ENCODE data around the gene COL4A1. TPM values are rescaled to one million over a fixed set of nuclear protein-coding genes. Genes with fewer than 3 reads are reported as not detected.

COL4A1 gene
- total RNA-seq, 1 donor from 2014 or later: 0.44 TPM

DNA sequence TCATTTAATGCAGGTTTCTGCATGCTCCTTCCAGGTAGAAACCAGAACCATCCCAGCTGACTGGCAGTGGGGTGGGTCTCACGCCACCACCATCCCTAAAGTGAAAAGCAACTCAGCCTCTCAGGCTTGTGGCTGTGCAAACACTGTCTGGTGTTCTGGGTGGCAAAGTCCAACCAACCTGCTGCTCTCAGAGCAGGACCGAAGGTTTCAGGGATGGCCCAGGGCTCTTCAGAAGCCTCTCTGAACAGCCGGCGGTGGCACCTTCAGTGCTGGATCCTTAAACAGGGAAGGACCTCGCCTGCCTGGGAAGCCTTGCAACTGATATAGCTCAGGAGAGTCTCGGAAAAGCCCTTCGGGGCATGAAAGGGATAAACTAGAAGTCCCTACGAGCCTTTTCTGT lies 100.8 kb downstream of the COL4A1 start:
- intact Hi-C loops (cut with micrococcal nuclease): no loop called here

DNA sequence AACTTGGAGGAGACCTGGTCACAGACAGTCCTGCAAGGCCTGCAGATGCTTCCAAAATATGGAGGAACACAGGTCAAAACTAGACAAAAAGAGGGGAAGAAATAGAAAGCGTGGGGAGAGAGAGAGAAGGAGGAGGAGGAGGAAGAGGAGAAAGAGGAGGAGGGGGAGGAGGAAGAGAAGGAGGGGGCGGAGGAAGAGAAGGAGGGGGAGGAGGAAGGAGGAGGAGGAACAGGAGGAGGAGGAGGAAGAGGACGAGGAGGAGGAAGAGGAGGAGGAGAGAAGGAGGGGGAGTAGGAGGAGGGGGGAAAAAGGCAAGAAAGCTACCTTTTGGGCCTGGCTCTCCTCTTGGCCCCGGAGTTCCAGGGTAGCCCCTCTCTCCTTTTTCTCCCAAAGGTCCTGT lies 105.8 kb downstream of the COL4A1 start:
- intact Hi-C loops (cut with micrococcal nuclease): no loop called here

DNA sequence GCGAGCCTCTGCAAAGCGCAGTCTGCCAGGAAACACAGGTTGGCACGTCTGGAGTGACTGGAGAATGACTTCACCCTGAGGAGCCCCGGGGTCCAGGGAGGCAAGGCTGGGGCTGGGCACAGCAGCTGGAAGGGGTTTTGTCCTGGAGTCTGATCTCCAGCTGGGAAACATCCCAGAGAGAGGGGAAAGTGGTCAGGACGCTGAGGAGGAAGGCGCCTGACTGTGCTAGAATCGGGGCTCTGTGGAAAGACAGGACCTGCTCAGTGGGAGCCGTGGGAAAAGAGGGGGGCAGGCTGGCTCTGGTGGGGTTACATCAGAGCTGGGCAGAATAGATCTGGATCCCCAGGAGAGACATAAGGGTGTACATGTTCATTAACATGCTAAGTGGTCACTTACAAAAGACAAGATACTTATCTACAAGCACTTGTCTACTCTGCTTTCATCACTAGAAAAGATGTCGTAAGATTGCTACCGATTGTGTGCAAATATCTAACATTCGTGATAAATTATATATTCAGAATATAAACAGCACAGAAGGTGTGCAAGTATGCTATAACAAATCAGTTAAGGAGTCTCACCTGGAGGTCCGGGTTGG lies 106.6 kb downstream of the COL4A1 start:
- intact Hi-C loops (cut with micrococcal nuclease): no loop called here

DNA sequence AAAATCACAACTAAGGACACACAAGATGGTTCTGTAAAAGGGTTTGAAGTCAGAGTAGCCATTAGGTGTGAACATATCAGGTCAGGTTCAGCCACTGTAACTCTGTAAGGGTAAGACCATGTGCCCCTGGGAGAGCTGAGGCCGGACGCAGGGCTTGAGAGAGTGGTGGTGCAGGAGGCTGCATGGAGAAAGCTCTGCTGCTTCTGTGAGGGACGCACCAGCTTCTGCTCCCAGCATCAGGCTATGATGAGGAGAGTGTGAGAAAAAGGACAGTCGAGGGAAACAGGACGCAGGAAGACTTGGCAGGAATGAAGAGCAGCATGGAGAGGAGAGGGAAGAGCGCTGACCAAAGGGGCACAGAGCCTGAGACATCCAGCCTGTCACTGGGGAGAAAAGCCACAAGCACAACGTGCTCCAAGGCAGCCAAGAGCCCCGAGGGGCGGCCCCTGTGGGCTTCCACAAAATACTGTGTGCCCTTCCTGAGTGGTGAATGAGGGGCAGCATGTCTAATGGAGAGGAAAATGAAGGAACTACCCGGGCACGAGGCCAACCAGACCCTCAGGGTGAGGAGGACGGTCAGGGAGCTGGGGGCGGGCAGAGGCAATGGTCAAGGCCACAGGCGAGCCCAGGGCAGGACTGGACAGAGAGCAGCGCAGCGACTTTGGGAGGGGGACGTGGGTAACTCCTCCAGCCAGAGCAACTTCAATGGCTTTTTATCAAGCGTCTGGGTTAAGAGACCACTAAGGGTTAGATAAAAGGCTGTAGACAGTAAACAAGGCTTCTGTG lies 107.7 kb downstream of the COL4A1 start:
- intact Hi-C loops (cut with micrococcal nuclease): no loop called here

DNA sequence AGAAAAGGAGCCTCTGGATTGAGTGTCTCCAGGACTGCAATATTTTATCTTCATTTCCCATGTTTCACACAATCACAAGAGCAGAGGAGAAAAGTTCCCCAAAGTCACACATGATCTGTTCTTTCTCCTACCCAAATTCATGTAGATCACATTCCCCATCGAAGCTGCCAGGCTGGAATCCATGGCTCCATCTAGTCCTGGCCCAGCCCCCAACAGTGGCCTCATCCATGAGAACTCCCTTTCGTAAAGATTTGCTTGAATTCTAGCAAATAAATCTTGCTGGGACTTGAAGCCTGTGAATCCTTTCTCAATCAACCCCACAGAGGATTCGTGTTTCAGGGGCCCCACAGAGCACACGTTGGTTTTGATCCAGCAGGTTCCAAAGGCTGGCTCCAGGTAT lies 109.5 kb downstream of the COL4A1 start:
- intact Hi-C loops (cut with micrococcal nuclease): no loop called here

DNA sequence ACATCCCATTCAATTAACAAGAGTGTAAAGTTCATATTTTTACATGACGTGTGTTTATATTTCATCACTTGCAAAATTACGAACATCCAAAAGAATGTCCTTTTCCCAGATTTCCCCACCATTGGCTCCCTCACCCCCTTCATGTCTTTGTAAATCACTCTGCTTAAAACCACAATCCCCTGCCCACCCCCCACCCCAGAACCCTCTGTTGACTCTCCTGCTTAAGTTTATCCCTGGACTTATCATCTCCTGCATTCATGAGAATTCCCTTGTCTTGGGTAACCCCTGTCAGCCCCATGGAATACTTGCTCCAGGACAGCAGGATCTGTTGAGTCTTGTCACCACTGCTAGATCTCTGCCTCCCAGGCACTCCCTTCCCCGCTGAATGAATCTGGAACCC lies 109.9 kb downstream of the COL4A1 start:
- intact Hi-C loops (cut with micrococcal nuclease): no loop called here

DNA sequence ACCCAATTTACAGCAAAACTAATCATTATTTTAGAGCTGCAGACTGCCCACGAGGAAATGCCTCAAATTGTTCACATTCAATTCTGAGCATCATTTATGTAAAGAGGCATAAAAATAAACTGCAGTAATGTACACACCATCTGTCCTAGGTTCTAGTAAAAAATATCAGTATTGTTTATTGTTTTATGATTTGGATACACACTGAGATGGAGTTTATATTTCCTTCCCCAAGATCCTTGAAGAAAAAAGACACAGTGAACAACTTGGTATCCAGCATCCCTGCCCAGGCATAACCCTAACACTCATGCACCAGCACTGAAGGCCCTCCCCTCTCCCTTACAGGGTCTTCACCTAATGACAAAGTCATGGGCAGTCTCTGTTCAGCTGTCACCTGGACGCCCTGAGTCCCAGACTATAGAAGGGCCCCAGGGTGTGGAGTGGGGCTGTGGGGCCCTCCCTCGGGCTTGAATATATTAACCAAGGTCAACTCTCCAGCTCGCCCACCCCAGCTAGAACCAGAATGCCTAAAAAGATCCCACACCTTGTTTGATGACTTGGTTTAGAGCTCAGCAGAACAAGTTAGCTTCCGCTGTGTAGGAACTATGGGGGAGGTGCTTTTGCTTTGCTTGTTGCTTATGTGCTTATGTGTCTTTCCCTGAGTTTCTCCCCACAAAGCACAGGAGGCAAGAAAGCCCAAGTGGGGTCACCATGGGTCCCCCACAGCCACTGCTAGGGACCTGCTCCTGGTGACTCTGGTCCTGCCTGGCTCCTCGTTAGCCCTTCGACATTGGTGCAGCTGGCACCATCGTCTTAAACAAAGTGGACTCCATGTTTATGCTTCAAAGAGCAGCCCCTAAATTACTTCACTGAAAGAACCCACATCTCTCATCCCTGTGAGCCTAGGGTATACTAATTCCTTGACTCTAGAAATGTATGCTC lies 111.1 kb downstream of the COL4A1 start:
- intact Hi-C loops (cut with micrococcal nuclease): no loop called here

DNA sequence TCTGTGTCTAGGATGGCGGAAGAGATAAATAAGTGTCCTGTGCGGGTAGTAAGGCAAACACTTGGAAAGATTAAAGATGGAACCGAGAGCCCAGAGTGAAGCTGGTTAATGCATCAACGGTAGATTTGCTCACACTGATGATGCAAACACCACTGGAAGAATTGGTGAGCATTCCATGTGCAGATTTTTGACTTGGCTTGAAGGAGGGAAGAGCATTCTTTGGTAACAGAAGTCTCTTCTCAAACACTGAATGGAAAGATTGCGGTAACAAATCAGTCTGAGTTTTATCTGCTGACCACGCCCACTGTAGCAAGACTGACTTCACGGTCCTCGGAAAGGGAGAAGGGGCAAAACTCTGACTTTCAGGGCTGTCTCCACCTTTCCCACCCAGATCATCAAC lies 112.5 kb downstream of the COL4A1 start:
- intact Hi-C loops (cut with micrococcal nuclease): no loop called here

DNA sequence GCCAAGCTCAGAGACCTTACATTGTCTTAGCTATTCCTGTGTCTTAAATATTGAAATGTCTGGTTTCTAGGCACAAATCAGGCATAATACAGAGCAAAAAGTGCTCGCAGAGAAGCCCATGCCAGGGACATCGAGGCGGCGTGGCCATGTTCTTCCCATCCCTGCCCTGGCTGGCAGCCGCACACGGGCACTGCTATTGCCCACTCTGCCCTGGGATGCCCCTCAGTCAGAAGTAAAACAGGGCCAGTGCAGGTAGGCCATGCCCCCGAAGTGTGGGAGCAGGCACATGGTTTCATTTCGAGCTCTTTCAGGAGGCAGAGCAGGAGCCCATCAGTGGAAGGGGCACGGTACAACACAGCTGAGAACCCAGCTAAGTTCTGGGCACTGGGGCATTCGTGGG lies 113.5 kb downstream of the COL4A1 start:
- intact Hi-C loops (cut with micrococcal nuclease): no loop called here

DNA sequence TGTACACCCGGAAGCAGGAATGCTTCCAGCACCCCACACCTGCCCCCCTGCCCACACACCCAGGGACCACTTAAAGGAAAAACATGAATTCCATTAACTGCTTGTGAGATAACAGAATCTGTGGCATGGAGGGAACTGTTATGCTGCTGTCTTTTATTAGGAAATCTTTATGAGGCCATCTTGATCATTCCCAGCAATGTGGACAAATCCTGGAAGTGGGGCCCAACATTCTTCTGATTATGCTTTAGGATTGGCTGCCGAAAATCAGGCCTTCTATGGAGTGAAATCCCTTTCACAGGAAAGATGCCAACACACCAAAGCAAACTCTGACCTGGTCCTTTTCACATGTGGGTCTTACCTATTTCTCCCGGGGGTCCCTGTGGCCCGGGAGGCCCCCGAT lies 114.5 kb downstream of the COL4A1 start:
- intact Hi-C loops (cut with micrococcal nuclease): no loop called here

DNA sequence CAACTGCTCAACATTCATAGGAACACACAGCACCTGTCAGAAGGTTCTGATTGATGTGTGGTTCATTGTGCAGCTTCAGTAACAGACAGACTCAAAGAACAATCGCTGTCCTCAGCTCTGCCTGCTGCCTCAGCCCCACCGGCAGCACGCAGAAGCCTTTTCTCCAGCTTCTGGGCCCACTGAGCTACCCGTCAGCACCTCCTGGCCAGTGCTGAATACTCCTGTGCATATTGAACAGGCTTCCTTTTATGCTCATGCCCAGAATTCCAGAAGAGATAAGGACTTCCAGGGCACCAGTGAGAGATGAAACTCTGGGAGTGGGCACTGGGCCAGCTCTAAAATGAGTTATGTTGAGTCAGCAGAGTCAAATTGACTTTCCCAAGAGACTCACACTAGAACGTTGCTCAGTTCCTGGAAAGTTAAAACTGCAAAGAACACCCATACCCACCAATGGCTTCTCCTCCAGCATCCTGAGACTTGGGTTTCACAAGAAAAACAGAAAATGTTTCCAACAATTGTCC lies 119.3 kb downstream of the COL4A1 start:
- intact Hi-C loops (cut with micrococcal nuclease): no loop called here

DNA sequence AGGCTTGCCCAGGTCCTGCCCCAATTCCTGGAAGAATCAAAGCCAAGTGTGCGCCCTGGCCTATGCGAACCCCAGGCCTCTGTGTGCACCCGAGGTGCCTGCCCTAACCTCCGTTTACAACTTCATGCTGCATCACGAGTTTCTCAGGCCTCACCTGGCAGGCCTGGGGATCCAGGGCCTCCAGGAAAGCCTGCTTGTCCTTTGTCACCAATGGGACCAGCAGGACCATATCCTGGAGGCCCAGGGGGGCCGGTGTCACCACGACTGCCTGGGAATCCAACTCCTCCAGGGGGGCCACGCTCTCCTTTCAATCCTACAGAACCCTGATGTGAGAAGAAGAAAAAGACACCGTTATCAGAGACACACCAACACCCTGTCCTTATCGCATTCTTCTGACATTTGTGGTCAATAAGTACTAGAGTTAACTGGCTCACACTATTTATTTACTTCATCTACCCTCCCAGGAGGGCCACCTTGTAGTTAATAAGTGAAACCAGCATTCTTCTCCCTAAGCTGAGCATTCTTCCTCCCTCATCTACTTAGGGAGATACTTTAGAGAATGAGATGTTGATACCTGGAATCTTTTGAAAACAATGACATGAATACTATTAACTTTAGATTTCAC lies 120.6 kb downstream of the COL4A1 start:
- intact Hi-C loops (cut with micrococcal nuclease): no loop called here

DNA sequence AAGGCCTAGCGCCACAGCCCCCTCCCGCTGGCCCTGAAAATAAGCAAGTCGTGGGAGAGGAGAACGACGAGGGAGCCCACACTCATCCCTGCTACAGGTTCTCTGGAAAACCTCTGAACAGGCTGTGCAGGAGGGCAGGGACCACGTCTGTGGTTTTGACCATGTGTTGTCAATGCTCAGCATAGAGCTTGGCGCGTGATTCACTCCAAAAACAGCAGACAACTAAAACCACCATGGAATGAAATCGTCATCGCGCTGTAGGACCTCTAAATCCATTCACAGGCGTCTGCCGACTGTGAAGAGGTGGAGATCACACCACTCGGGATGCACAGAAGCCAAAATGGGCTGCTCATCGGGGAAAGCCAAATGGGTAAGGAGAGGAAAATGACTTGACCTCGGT lies 121.3 kb downstream of the COL4A1 start:
- intact Hi-C loops (cut with micrococcal nuclease): no loop called here

DNA sequence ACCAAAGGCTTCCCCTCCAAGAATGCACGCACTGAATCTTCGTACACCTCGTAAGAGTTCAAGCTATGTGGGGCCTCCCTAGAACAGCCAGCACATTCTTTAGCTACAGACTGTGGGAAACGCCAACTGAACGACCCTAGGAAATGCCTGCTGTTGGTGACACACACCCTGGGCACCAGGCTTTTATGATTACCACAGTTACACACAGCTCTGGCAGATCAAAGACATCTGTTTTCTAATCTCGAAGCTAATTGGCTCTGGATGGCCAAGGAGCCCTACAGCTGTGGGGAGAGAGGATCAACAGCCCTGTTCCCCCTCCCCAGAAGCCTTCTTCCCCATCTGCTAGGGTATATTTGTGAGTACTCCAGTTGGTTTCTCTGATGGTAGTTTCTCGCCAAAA lies 123.0 kb downstream of the COL4A1 start:
- intact Hi-C loops (cut with micrococcal nuclease): no loop called here

DNA sequence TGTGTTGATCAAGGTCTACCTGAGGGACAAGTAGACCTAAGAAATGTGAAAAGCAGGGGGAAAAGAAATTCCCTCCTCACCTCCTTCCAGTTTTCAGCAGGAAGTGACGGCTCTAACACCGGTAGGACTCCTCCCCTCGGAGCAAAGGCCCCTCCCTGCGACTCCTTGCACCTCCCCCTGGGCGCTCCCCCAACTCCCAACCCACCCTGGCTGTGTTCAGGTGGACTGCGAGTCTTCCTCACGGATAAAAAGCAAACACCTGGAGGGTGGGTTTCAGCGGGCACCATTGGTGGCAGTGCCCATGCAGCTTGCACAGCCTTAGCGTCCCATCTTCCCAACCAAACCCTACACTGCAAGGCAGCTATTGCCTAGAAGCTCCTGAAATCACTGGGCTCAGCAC lies 124.5 kb downstream of the COL4A1 start:
- intact Hi-C loops (cut with micrococcal nuclease): no loop called here

DNA sequence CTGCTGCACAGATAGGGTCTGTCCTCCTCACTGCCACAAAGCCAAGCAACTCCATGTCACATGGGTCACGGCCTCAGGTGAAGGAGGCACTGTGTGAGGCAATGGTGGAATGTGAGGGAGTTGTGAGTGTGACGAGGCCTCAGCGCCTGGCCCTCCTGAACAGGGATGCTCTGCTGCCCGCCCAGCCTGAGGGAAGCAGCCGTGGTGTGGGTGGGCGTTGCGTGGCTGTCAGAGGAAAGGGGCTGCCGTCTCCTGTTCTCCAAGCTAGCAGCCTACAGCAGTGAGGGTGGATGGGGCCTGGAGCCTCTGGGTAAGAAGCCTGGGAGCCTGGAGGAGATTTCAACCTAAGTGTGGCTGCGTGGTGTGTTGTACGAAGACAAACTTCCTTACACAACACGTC lies 125.0 kb downstream of the COL4A1 start:
- intact Hi-C loops (cut with micrococcal nuclease): no loop called here

DNA sequence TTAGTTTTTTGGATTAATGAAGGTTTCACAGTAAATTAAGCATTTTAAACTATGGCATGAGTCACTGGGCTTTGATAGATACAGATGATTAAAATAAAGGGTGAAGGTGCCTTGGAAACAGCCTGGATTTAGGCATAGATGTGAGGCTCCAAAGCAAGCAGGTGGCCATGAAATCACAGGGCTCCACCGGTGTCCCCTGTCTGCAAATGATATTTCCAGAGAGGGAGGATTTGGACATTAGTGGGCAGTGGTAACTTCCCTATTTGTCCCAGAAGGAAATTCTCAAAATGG lies 127.2 kb downstream of the COL4A1 start:
- intact Hi-C loops (cut with micrococcal nuclease): no loop called here

DNA sequence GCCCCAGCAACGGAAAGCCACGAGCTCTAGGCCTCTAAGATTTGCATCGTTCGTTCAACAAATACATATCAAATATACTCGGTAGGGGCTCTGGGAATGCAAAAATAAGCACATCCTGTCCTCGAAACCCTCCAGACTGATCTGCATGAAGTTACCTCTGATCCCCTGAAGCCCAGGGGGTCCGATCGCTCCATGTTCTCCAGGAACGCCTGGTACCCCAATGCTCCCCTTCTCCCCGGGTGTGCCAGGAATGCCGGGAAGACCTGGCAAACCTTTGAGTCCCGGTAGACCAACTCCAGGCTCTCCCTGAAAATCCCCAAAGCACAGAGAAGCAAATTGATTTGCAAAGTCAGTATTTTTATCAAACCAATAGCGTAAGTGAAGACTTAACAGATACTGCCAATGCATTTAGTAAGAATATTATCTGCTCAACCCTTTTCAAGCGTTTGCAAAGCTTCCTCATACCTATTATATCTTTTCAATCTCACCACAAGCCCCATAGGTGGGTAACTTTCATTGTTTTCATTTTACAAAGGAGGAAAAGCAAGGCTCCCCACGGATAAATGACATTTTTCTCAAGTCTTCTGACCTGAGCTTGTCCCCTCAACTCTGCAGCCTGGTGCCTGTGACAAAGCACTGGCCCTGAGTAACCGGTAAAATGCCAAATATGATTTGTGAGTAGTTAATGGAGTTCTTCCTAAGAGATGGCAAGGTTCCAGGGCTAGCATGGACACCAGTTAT lies 127.7 kb downstream of the COL4A1 start:
- intact Hi-C loops (cut with micrococcal nuclease): no loop called here

DNA sequence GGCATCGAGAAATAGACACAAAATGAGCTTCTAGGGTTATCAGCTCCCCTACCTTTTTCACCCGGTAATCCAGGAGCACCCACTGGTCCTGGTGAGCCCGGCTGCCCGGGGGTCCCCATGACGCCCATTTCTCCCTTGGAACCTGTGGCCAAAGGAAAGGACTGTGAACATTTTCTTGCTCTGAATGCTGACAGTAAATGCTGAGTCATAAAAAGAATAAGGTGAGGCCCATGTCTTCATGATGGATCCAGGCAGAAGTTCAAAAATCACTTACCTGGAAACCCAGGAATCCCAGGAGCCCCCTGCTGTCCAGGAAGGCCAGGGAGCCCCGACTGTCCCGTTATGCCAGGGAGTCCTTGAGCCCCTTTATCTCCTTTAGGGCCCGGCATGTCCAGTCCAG lies 129.2 kb downstream of the COL4A1 start:
- intact Hi-C loops (cut with micrococcal nuclease): no loop called here

DNA sequence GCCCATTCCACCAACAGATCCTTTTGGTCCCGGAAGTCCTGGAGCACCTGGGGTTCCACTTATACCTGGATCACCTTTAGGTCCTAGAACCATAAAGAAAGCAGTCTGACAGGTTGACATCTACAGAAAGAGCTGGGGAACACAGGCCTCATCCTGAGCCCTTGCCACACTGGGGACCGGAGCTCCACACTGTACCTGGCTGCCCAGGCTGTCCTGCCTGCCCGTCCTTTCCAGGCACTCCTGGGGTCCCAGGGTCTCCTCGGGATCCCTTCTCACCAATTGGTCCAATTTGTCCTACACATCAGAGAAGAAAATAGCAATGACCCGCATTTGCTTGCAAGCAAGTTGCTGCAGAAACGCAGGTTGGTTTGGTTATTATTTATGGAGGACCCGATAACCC lies 130.5 kb downstream of the COL4A1 start:
- intact Hi-C loops (cut with micrococcal nuclease): no loop called here

DNA sequence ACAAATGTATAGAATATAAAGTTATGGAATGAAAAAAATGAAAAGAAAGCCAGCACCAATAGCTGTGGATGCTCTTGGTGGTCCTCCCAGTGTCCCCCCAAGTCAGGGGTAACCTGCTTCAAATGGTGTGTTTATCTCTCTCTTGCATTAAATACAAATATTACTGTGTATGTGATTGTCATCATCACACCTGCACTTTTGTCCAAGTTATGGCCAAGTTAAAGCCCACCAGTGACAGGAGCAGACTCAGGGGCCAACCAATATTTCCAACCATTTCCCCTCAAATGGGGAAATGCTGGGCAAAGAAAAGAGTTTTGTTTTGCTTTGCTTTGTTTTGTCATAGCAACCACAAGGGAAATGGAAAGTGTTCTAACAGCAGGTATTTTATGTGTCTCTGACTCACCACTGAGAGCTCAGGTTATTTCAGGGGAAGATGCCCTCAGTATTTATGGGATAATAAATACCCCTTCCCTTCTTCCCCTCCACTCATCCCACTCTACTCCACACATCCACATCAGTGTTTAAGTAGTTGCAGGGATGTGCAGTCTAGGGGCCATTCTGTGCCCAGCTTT lies 133.6 kb downstream of the COL4A1 start:
- intact Hi-C loops (cut with micrococcal nuclease): no loop called here
